Stimulated activated CD8-positive, alpha-beta memory T cell treated with anti-CD3 and anti-CD28 coated beads, Interleukin-4, amount 100 ng/mL, for 24 hours (primary cell): ENCODE measurements around the gene PROSER2.

Experiments
- DNase-seq: peaks from one replicate; pipeline ENCODE4 v3.0.0-alpha.2; 2020; ENCODE audit warnings: low read depth

PROSER2 gene

GRCh38 chr10:11908536-11908935 lies 85.4 kb downstream of the PROSER2 start:
- no peak for DNase-seq

GRCh38 chr10:11908991-11909390 lies 85.8 kb downstream of the PROSER2 start:
- DNase-seq: no peak

GRCh38 chr10:11909618-11910017 lies 86.5 kb downstream of the PROSER2 start:
- no peak for DNase-seq

- DNase-seq: no peak
Measured at GRCh38 chr10:11910102-11910501, 86.9 kb downstream of the PROSER2 start.

- DNase-seq: no peak
Measured at GRCh38 chr10:11913079-11913641, 90.0 kb downstream of the PROSER2 start.

DNA sequence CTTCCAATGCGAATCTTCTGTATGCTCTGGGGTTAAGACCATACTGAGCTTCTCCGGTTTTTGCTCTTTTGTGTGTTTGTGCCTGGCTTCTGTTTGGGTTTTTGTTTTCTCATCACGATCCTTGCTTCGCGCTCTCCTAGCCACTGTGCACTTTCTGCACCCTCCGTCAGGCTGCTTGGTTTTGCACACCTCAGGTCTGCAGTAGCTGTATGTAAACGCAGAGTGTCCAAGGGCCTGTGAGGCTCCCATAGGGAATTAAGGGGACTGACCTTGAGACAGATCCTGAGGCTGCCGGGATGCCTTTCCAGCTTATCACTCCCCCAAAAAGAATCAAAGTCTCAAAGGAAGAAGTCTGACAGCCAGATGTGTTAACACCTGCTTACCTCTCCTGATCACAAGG lies 95.2 kb downstream of the PROSER2 start:
- no peak for DNase-seq

DNA sequence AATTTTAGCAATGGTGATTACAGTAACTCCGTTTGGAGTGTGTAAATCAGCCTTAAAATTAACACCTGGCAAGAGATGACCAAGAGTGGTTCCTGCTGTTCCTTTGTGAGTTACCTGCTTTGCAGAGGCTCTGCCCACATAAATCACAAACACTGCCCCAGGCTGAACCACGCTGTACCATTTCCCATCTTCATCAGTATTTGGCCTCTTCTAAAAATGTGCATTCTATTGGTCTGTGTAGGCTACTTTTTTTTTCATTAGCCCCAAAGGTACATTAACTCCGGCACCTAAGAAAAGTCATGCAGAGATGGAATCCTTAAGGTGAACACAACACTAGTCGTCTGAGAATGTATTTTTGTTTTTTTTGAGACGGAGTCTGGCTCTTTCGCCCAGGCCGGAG lies 96.1 kb downstream of the PROSER2 start:
- no peak for DNase-seq
